ENCODE measurements around the gene AGBL4.
A peak's percentile ranks its signal among the peaks of the same experiment; 100 is the strongest.

AGBL4 gene

GRCh38 chr1:49185450-49185980 lies 838.2 kb downstream of the AGBL4 start:
- no peak for DNase-seq (ENCODE audit: insufficient read length, low spot score)
- TF ChIP-seq POLR2A (IDR thresholded peaks at IDR 0.05; ENCODE audit: low read depth, low read length): no peak
- no peak for FAIRE-seq

- DNase-seq (ENCODE audit: insufficient read length, low spot score) (no peak), FAIRE-seq (no peak)
- TF ChIP-seq POLR2A (IDR thresholded peaks at IDR 0.05; ENCODE audit: low read depth, low read length): no peak
These were observed 840.3 kb downstream of the AGBL4 start for GRCh38 chr1:49183489-49183888.

- TF ChIP-seq POLR2A (IDR thresholded peaks at IDR 0.05; ENCODE audit: low read depth, low read length): no peak
- FAIRE-seq: no peak
- no peak for DNase-seq (ENCODE audit: insufficient read length, low spot score)
These were observed 842.7 kb downstream of the AGBL4 start for GRCh38 chr1:49181033-49181432.

GRCh38 chr1:49171941-49172593 lies 851.7 kb downstream of the AGBL4 start:
- DNase-seq (ENCODE audit: insufficient read length, low spot score) (no peak), FAIRE-seq (no peak)
- no peak for TF ChIP-seq POLR2A (IDR thresholded peaks at IDR 0.05; ENCODE audit: low read depth, low read length)

- FAIRE-seq: no peak
- TF ChIP-seq POLR2A (IDR thresholded peaks at IDR 0.05; ENCODE audit: low read depth, low read length): no peak
- DNase-seq (ENCODE audit: insufficient read length, low spot score): no peak
These were observed 857.7 kb downstream of the AGBL4 start for GRCh38 chr1:49166031-49166430.

- FAIRE-seq (no peak), DNase-seq (ENCODE audit: insufficient read length, low spot score) (no peak)
- TF ChIP-seq POLR2A (IDR thresholded peaks at IDR 0.05; ENCODE audit: low read depth, low read length): no peak
These were observed 860.7 kb downstream of the AGBL4 start for GRCh38 chr1:49163031-49163430.

GRCh38 chr1:49160677-49161076 lies 863.1 kb downstream of the AGBL4 start:
- TF ChIP-seq POLR2A (IDR thresholded peaks at IDR 0.05; ENCODE audit: low read depth, low read length): no peak
- DNase-seq (ENCODE audit: insufficient read length, low spot score) (no peak), FAIRE-seq (no peak)

- no peak for FAIRE-seq
- DNase-seq (ENCODE audit: insufficient read length, low spot score): no peak
- no peak for TF ChIP-seq POLR2A (IDR thresholded peaks at IDR 0.05; ENCODE audit: low read depth, low read length)
These were observed 887.0 kb downstream of the AGBL4 start for GRCh38 chr1:49136738-49137251.

- TF ChIP-seq POLR2A (IDR thresholded peaks at IDR 0.05; ENCODE audit: low read depth, low read length): no peak
- DNase-seq (ENCODE audit: insufficient read length, low spot score): no peak
- FAIRE-seq: no peak
These were observed 898.0 kb downstream of the AGBL4 start for GRCh38 chr1:49125746-49126145.

- no peak for TF ChIP-seq POLR2A (IDR thresholded peaks at IDR 0.05; ENCODE audit: low read depth, low read length)
- FAIRE-seq (no peak), DNase-seq (ENCODE audit: insufficient read length, low spot score) (no peak)
These were observed 911.8 kb downstream of the AGBL4 start for GRCh38 chr1:49111931-49112330.

GRCh38 chr1:49106445-49106844 lies 917.3 kb downstream of the AGBL4 start:
- no peak for FAIRE-seq
- TF ChIP-seq POLR2A (IDR thresholded peaks at IDR 0.05; ENCODE audit: low read depth, low read length): no peak
- DNase-seq (ENCODE audit: insufficient read length, low spot score): no peak

- DNase-seq (ENCODE audit: insufficient read length, low spot score) (no peak), FAIRE-seq (no peak)
- TF ChIP-seq POLR2A (IDR thresholded peaks at IDR 0.05; ENCODE audit: low read depth, low read length): no peak
These were observed 919.2 kb downstream of the AGBL4 start for GRCh38 chr1:49104575-49104974.

GRCh38 chr1:49102752-49103151 lies 921.0 kb downstream of the AGBL4 start:
- FAIRE-seq (peak; percentile 45), DNase-seq (ENCODE audit: insufficient read length, low spot score) (peak; percentile 0)
- no peak for TF ChIP-seq POLR2A (IDR thresholded peaks at IDR 0.05; ENCODE audit: low read depth, low read length)

GRCh38 chr1:49098866-49099265 lies 924.9 kb downstream of the AGBL4 start:
- no peak for TF ChIP-seq POLR2A (IDR thresholded peaks at IDR 0.05; ENCODE audit: low read depth, low read length)
- no peak for DNase-seq (ENCODE audit: insufficient read length, low spot score)
- FAIRE-seq: no peak

- DNase-seq (ENCODE audit: insufficient read length, low spot score) (no peak), FAIRE-seq (no peak)
- TF ChIP-seq POLR2A (IDR thresholded peaks at IDR 0.05; ENCODE audit: low read depth, low read length): no peak
These were observed 937.4 kb downstream of the AGBL4 start for GRCh38 chr1:49086327-49086726.

Measured in H54 (cell line).